GM12878 (cell line): ENCODE measurements around the gene ABCA9. TPM values are rescaled to one million over a fixed set of nuclear protein-coding genes. Genes with fewer than 3 reads are reported as not detected.

Source experiments
- ATAC-seq: fragments of 200-7000 bp; cut with Tn5 transposase; 3 replicates; pipeline ENCODE4 v1.9.1; 2020; ENCODE audit warnings: mild to moderate bottlenecking, moderate library complexity
- BruUV-seq: library from RNA; stranded (reverse); fragments of 400-500 nt; replicated peaks from 2 replicates; lab custom pipeline; 2021; lab: Mats Ljungman, UMichigan
- CTCF ChIA-PET: fragments of 300-600 bp; sonication (Branson Sonifier 250); formaldehyde crosslinking; extraction: SDS; loops from one replicate; lab custom pipeline; 2021; ENCODE audit warnings: inconsistent platforms; lab: Yijun Ruan, JAX
- POLR2A ChIA-PET: fragments of 350-600 bp; formaldehyde crosslinking; extraction: SDS; loops from one replicate; lab custom pipeline; 2021; ENCODE audit warnings: inconsistent platforms; lab: Charles Lee
- RAD21 ChIA-PET: fragments of 300-600 bp; sonication (Branson Sonifier 250); formaldehyde crosslinking; loops from one replicate; lab custom pipeline; 2023; ENCODE audit warnings: antibody characterized with exemption; ENCODE audit not compliant: unreplicated experiment; lab: Charles Lee
- SMC1A ChIA-PET: fragments of 300-600 bp; sonication (Branson Sonifier 250); formaldehyde crosslinking; loops from one replicate; lab custom pipeline; 2023; ENCODE audit not compliant: unreplicated experiment, uncharacterized antibody; lab: Charles Lee
- DNase-seq: peaks from one replicate; pipeline ENCODE4 v3.0.0-alpha.2; 2011; ENCODE audit warnings: low read depth, low spot score
- FAIRE-seq: peaks from 3 replicates; lab custom pipeline; 2011; peaks lifted over from hg19 to GRCh38; lab: Jason Lieb, UNC
- H2AFZ ChIP-seq: 2 replicates; pipeline ENCODE4 v1.6.0; 2011; ENCODE audit warnings: low read depth, low read length, control low read depth; ENCODE audit not compliant: control insufficient read depth
- H3K27ac ChIP-seq: 2 replicates; pipeline ENCODE4 v1.5.1; 2011; ENCODE audit warnings: control low read depth; ENCODE audit not compliant: control insufficient read depth, insufficient read depth
- H3K27me3 ChIP-seq, 2 experiments: replicated peaks in 1 of 2; 2 replicates each; pipeline versions ENCODE4 v1.6.0 to v1.6.1; 2011; ENCODE audit warnings: low read length in 1 of 2; ENCODE audit not compliant: control insufficient read depth in 2 of 2, insufficient read depth in 2 of 2
- H3K36me3 ChIP-seq, 2 experiments: 2 replicates each; pipeline ENCODE4 v1.5.1; 2011; ENCODE audit warnings: low read length in 1 of 2; ENCODE audit not compliant: control insufficient read depth in 2 of 2, insufficient read depth in 2 of 2
- H3K4me1 ChIP-seq: 2 replicates; pipeline ENCODE4 v1.6.1; 2011; ENCODE audit warnings: mild to moderate bottlenecking, low read length, moderate library complexity, mixed read lengths; ENCODE audit not compliant: control insufficient read depth, insufficient read depth
- H3K4me2 ChIP-seq: 2 replicates; pipeline ENCODE4 v1.6.0; 2011; ENCODE audit warnings: control low read depth; ENCODE audit not compliant: control insufficient read depth, insufficient read depth
- H3K4me3 ChIP-seq: fragments of 200-600 bp; sonication (generic); 2 replicates; pipeline ENCODE4 v1.5.1; 2016
- H3K79me2 ChIP-seq: 2 replicates; pipeline ENCODE4 v1.6.0; 2011; ENCODE audit warnings: low read length; ENCODE audit not compliant: control insufficient read depth, insufficient read depth
- H3K9ac ChIP-seq: 2 replicates; pipeline ENCODE4 v1.8.0; 2011; ENCODE audit warnings: low read length, control low read depth, mixed read lengths; ENCODE audit not compliant: control insufficient read depth, insufficient read depth
- H3K9me3 ChIP-seq: replicated peaks from 3 replicates; pipeline ENCODE4 v1.5.1; 2011; ENCODE audit warnings: mild to moderate bottlenecking, low read length; ENCODE audit not compliant: control insufficient read depth, insufficient read depth
- H4K20me1 ChIP-seq: 2 replicates; pipeline ENCODE4 v1.6.0; 2011; ENCODE audit not compliant: control insufficient read depth, insufficient read depth
- ASH2L ChIP-seq: fragments of 300-600, 200-600 bp; sonication (generic); IDR thresholded peaks from 2 replicates; pipeline ENCODE4 v1.6.1; 2017; ENCODE audit warnings: low read depth, mild to moderate bottlenecking, borderline replicate concordance
- CHD1 ChIP-seq: IDR thresholded peaks from 2 replicates; pipeline ENCODE4 v1.6.1; 2012; ENCODE audit warnings: low read depth, low read length, improper control_type of control experiment
- CHD4 ChIP-seq: fragments of 200-600 bp; sonication (generic); IDR thresholded peaks from 2 replicates; pipeline ENCODE4 v1.6.1; 2016; ENCODE audit warnings: mild to moderate bottlenecking
- EED ChIP-seq: sonication (generic); IDR thresholded peaks from 2 replicates; pipeline ENCODE4 v1.6.1; 2016; ENCODE audit warnings: antibody characterized with exemption, low read depth
- EZH2 ChIP-seq: IDR thresholded peaks from 2 replicates; pipeline ENCODE4 v1.6.1; 2012; ENCODE audit warnings: low read depth, mild to moderate bottlenecking, control low read depth, inconsistent platforms, low read length, borderline replicate concordance; ENCODE audit not compliant: control insufficient read depth
- GABPA ChIP-seq: IDR thresholded peaks from 2 replicates; pipeline ENCODE4 v1.6.1; 2014; ENCODE audit warnings: antibody characterized with exemption, low read depth, mild to moderate bottlenecking, inconsistent platforms
- MXI1 ChIP-seq: fragments of 150-350 bp; IDR thresholded peaks from 2 replicates; pipeline ENCODE4 v1.6.1; 2011; ENCODE audit warnings: low read depth, mild to moderate bottlenecking, inconsistent platforms, low read length, improper control_type of control experiment
- NFYA ChIP-seq: IDR thresholded peaks from 2 replicates; pipeline ENCODE4 v1.6.1; 2011; ENCODE audit warnings: low read depth, mild to moderate bottlenecking, low read length, improper control_type of control experiment, borderline replicate concordance
- NFYB ChIP-seq: IDR thresholded peaks from 2 replicates; pipeline ENCODE4 v1.6.1; 2011; ENCODE audit warnings: low read depth, mild to moderate bottlenecking, low read length, improper control_type of control experiment, moderate library complexity; ENCODE audit not compliant: insufficient read depth
- SMARCA5 ChIP-seq: fragments of 450-650 bp; IDR thresholded peaks from 2 replicates; pipeline ENCODE4 v1.6.1; 2017; ENCODE audit warnings: mild to moderate bottlenecking
- YBX1 ChIP-seq: fragments of 450-650 bp; IDR thresholded peaks from 2 replicates; pipeline ENCODE4 v1.6.1; 2016; ENCODE audit warnings: antibody characterized with exemption
- ZNF217 ChIP-seq: fragments of 450-650 bp; IDR thresholded peaks from 2 replicates; pipeline ENCODE4 v1.6.1; 2017; ENCODE audit warnings: antibody characterized with exemption, mild to moderate bottlenecking
- WGBS: methylation state at CpG from one replicate; pipeline ENCODE4 v1.1.6; 2016; ENCODE audit warnings: low lambda C conversion rate; ENCODE audit not compliant: insufficient replicate concordance, insufficient coverage; ENCODE audit errors: missing lambda C conversion rate; 5-methylcytosine and 5-hydroxymethylcytosine counted together
- in situ Hi-C: fragments of 300-500 bp; cut with MboI; formaldehyde crosslinking; loops from 9 replicates; pipeline ENCODE4 v1.14.3; 2018; ENCODE audit warnings: mixed read lengths
- intact Hi-C: fragments of 100-400 bp; cut with micrococcal nuclease; formaldehyde crosslinking; loops from one replicate; pipeline ENCODE4 v1.14.2; 2022; ENCODE audit not compliant: unreplicated experiment
- polyA plus RNA-seq, 11 experiments: library from polyadenylated mRNA; depleted of rRNA in 4 of 11; unstranded in 6 of 11; stranded (reverse) in 5 of 11; fragments of >200 nt; fragmentation: Nextera tagmentation in 4 of 11; fragmentation: Illumina TruSeq in 1 of 11; extraction: Ambion mirVana in 4 of 11; extraction: Trizol in 1 of 11; gene quantifications; 1 replicate in 1 of 11; 2 replicates in 10 of 11; pipeline versions ENCODE4 v1.2.1 to v1.2.3, GENCODE V29; 2011 to 2016; ENCODE audit warnings: inconsistent platforms in 2 of 11, missing spikeins in 2 of 11, low read depth in 1 of 11
- total RNA-seq, 4 experiments: library from RNA; depleted of rRNA in 3 of 4; stranded (reverse); fragments of >200 nt in 3 of 4; fragmentation: Illumina TruSeq in 1 of 4; extraction: Trizol in 1 of 4; gene quantifications; 2 replicates each; pipeline versions ENCODE4 v1.2.1 to v1.2.3, GENCODE V29; 2013 to 2021
- TF ChIP-seq, protein P1 (sequence below): fragments of 450-650 bp; IDR thresholded peaks from 2 replicates; pipeline ENCODE4 v1.6.1; 2016; ENCODE audit warnings: mild to moderate bottlenecking
- TF ChIP-seq, protein P2 (sequence below): IDR thresholded peaks from 2 replicates; pipeline ENCODE4 v1.6.1; 2011; ENCODE audit warnings: low read depth, low read length, improper control_type of control experiment, borderline replicate concordance

Gene ABCA9
- total and polyA plus RNA-seq, 10 of the 15 experiments (the other 5 are each of a cell fraction or from before 2014, with no cell fraction given): under 0.01 to 2.9 (median 0.31) TPM

DNA sequence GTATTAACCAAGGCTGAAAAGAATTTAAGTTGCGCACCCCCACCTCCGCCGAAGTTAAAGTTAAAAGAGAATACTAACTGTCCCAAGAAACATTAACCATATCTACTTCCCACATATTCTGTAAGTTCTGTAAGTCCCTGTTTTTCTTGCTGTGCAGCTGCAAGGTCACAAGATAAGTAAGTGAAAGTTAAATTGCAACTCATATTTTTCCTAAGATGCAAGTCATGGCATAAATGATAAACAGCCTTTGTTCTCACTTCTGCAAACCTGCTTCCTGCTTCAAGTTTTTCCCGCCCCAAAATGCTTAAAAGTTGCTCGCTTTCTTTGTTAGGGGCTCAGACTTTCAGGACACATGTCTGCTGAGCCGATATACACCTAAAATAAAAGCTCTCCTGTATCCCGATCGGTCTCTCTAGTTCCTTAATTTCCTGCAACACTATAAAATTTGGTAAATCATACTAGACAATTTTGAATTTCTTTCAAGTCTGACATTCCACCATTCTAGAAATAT is 32.6 kb upstream of the ABCA9 start (continued):
- TF ChIP-seq, protein P1, sequence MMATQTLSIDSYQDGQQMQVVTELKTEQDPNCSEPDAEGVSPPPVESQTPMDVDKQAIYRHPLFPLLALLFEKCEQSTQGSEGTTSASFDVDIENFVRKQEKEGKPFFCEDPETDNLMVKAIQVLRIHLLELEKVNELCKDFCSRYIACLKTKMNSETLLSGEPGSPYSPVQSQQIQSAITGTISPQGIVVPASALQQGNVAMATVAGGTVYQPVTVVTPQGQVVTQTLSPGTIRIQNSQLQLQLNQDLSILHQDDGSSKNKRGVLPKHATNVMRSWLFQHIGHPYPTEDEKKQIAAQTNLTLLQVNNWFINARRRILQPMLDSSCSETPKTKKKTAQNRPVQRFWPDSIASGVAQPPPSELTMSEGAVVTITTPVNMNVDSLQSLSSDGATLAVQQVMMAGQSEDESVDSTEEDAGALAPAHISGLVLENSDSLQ: no peak
- TF ChIP-seq CHD4 (no peak), MXI1 (no peak), ASH2L (no peak), NFYB (no peak), EED (peak; percentile 33; the same call in 1 of the 2 replicates), YBX1 (no peak), SMARCA5 (no peak), NFYA (no peak)
- TF ChIP-seq, all 136 proteins: peak for 5

DNA sequence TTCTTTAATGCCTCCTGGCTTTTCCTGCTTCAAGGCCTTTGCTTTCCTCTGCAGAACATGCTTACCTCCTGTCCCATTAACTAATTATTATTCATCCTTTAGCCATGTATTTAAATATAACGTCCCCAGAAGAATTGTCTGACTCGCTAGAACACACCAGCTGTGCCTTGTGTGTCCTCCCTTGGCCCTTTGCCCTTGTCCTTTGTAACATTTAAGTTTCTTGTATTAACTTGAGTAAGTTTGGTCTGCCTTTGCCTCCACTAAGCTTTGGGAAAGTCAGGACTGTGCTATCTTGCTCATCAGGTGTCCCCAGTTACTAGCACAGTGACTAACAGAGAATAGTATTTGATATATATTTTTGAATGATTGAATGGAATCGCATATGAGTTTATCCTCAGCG is 29.6 kb upstream of the ABCA9 start:
- Histone ChIP-seq H3K4me1 (no peaks in the 10 kb centered on the region), H3K36me3 (0 out of 4 replicates have a peak, but pooled peaks cover 0 to 3% of the 10 kb centered on the region in 2 experiments), H3K9ac (no peak overlapping the region), H4K20me1 (no peaks in the 10 kb centered on the region), H3K27ac (no peak overlapping the region), H3K27me3 (no peaks in the 10 kb centered on the region), H3K79me2 (no peaks in the 10 kb centered on the region), H3K4me3 (no peak overlapping the region), H3K9me3 (no peaks in the 10 kb centered on the region; the same call in 2 of the 3 replicates), H2AFZ (no peak overlapping the region), H3K4me2 (no peak overlapping the region)
- ChIA-PET SMC1A (interaction anchor here (1.4 kb wide), 1 partner anchor 11 kb away, joined by 4 read pairs; no protein-coding TSS in a partner anchor), RAD21 (no interaction called here), CTCF (interaction anchor here (0.8 to 1.6 kb wide), 4 partner anchors 10 to 145 kb away, joined by 3 to 4 read pairs (median 3); no protein-coding TSS in a partner anchor), POLR2A (no interaction called here)
- TF ChIP-seq CHD1 (no peak), EZH2 (no peak), GABPA (no peak), ZNF217 (no peak), ASH2L (no peak)
- TF ChIP-seq, protein P2, sequence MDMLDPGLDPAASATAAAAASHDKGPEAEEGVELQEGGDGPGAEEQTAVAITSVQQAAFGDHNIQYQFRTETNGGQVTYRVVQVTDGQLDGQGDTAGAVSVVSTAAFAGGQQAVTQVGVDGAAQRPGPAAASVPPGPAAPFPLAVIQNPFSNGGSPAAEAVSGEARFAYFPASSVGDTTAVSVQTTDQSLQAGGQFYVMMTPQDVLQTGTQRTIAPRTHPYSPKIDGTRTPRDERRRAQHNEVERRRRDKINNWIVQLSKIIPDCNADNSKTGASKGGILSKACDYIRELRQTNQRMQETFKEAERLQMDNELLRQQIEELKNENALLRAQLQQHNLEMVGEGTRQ: no peak
- DNase-seq (no peak), FAIRE-seq (no peak), ATAC-seq (no peak)
- intact Hi-C loops (no loop called here), in situ Hi-C loops (no loop called here)
- WGBS: 82% methylated on average over 4 of the region's 4 CpGs
- no TSS peak for BruUV-seq
